IMR-90 (cell line): Measurements from ENCODE around the gene SLC7A6. TPM values are rescaled to one million over a fixed set of nuclear protein-coding genes. Genes with fewer than 3 reads are reported as not detected.

Source experiments
- ATAC-seq: fragments of 200-7000 bp; cut with Tn5 transposase; 2 replicates; pipeline ENCODE4 v1.9.1; 2020; ENCODE audit warnings: low read depth, mild to moderate bottlenecking, moderate library complexity
- BruUV-seq: library from RNA; stranded (reverse); fragments of 400-500 nt; replicated peaks from 2 replicates; lab custom pipeline; 2021; lab: Mats Ljungman, UMichigan
- CTCF ChIA-PET: fragments of 300-600 bp; formaldehyde crosslinking; extraction: SDS; loops from one replicate; lab custom pipeline; 2021; ENCODE audit warnings: antibody characterized with exemption; lab: Yijun Ruan, JAX
- POLR2A ChIA-PET: fragments of 300-600 bp; sonication (Branson Sonifier 250); formaldehyde crosslinking; loops from one replicate; lab custom pipeline; 2022; ENCODE audit warnings: antibody characterized with exemption; ENCODE audit not compliant: unreplicated experiment; lab: Charles Lee
- DNase-seq: peaks from one replicate; pipeline ENCODE4 v3.0.0; 2013
- H2AFZ ChIP-seq: replicated peaks from 2 replicates; pipeline ENCODE3; 2013; ENCODE audit warnings: low read length, mild to moderate bottlenecking; ENCODE audit not compliant: poor library complexity
- H2AK5ac ChIP-seq: 2 replicates; pipeline ENCODE4 v1.6.1; 2013; ENCODE audit warnings: low read depth, low read length, inconsistent platforms
- H2AK9ac ChIP-seq: replicated peaks from 2 replicates; pipeline ENCODE3; 2013; ENCODE audit warnings: mild to moderate bottlenecking, low read depth, low read length, moderate library complexity; ENCODE audit not compliant: poor library complexity
- H2BK120ac ChIP-seq: 2 replicates; pipeline ENCODE4 v1.6.1; 2013; ENCODE audit warnings: low read depth, low read length, inconsistent platforms
- H2BK15ac ChIP-seq: 3 replicates; pipeline ENCODE4 v1.6.1; 2013; ENCODE audit warnings: low read depth, low read length, inconsistent platforms
- H2BK20ac ChIP-seq: 2 replicates; pipeline ENCODE4 v1.6.1; 2013; ENCODE audit warnings: low read depth, mild to moderate bottlenecking, inconsistent platforms, low read length, moderate library complexity
- H2BK5ac ChIP-seq: 2 replicates; pipeline ENCODE4 v1.6.1; 2013; ENCODE audit warnings: mild to moderate bottlenecking, low read depth, low read length, inconsistent platforms; ENCODE audit not compliant: poor library complexity, severe bottlenecking
- H3K14ac ChIP-seq: replicated peaks from 2 replicates; pipeline ENCODE4 v1.6.1; 2013; ENCODE audit warnings: low read depth, low read length, inconsistent platforms
- H3K18ac ChIP-seq: 2 replicates; pipeline ENCODE4 v1.6.1; 2013; ENCODE audit warnings: low read depth, low read length, control low read depth
- H3K23ac ChIP-seq: 2 replicates; pipeline ENCODE4 v1.6.1; 2013; ENCODE audit warnings: low read depth, low read length, inconsistent platforms
- H3K27ac ChIP-seq: 2 replicates; pipeline ENCODE4 v1.5.1; 2013; ENCODE audit warnings: mild to moderate bottlenecking, control low read depth, low read length; ENCODE audit not compliant: insufficient read depth
- H3K27me3 ChIP-seq: 2 replicates; pipeline ENCODE4 v1.6.1; 2013; ENCODE audit warnings: low read length; ENCODE audit not compliant: control insufficient read depth, insufficient read depth
- H3K36me3 ChIP-seq: 2 replicates; pipeline ENCODE4 v1.6.1; 2013; ENCODE audit warnings: low read length, mixed read lengths; ENCODE audit not compliant: control insufficient read depth, insufficient read depth
- H3K4ac ChIP-seq: 2 replicates; pipeline ENCODE4 v1.6.1; 2013; ENCODE audit warnings: low read depth, low read length, inconsistent platforms
- H3K4me1 ChIP-seq: 2 replicates; pipeline ENCODE4 v1.6.1; 2013; ENCODE audit warnings: low read length, mixed read lengths; ENCODE audit not compliant: control insufficient read depth, insufficient read depth
- H3K4me2 ChIP-seq: 2 replicates; pipeline ENCODE4 v1.6.1; 2013; ENCODE audit warnings: low read depth, mild to moderate bottlenecking, control low read depth, low read length, moderate library complexity
- H3K4me3 ChIP-seq: 2 replicates; pipeline ENCODE4 v1.5.1; 2013; ENCODE audit warnings: low read depth, mild to moderate bottlenecking, control low read depth, low read length, moderate library complexity; ENCODE audit not compliant: insufficient read depth
- H3K56ac ChIP-seq: 2 replicates; pipeline ENCODE4 v1.6.1; 2013; ENCODE audit warnings: low read length, inconsistent platforms; ENCODE audit not compliant: insufficient read depth; ENCODE audit errors: extremely low read depth
- H3K79me1 ChIP-seq, 2 experiments: 2 replicates each; pipeline ENCODE4 v1.6.1; 2013; ENCODE audit warnings: low read length in 2 of 2, inconsistent platforms in 1 of 2, low read depth in 1 of 2
- H3K9ac ChIP-seq: 2 replicates; pipeline ENCODE4 v1.6.1; 2013; ENCODE audit warnings: low read depth, low read length, control low read depth
- H3K9me1 ChIP-seq: 2 replicates; pipeline ENCODE4 v1.6.1; 2013; ENCODE audit warnings: low read length, inconsistent platforms; ENCODE audit not compliant: insufficient read depth
- H3K9me3 ChIP-seq: 2 replicates; pipeline ENCODE4 v1.6.1; 2013; ENCODE audit warnings: low read length; ENCODE audit not compliant: control insufficient read depth, insufficient read depth
- H4K20me1 ChIP-seq: 2 replicates; pipeline ENCODE4 v1.6.1; 2013; ENCODE audit warnings: low read length, inconsistent platforms; ENCODE audit not compliant: insufficient read depth
- H4K5ac ChIP-seq: 2 replicates; pipeline ENCODE4 v1.6.1; 2013; ENCODE audit warnings: mild to moderate bottlenecking, low read depth, low read length, control low read depth
- H4K8ac ChIP-seq, 2 experiments: 2 replicates each; pipeline ENCODE4 v1.6.1; 2013; ENCODE audit warnings: low read depth in 2 of 2, low read length in 2 of 2, control low read depth in 1 of 2, inconsistent platforms in 1 of 2
- H4K91ac ChIP-seq: 2 replicates; pipeline ENCODE4 v1.6.1; 2013; ENCODE audit warnings: low read depth, low read length, inconsistent platforms; ENCODE audit not compliant: insufficient read depth
- CHD1 ChIP-seq: IDR thresholded peaks from 2 replicates; pipeline ENCODE4 v1.6.1; 2012; ENCODE audit warnings: low read depth, low read length, improper control_type of control experiment
- CTCF ChIP-seq: conservative IDR thresholded peaks from 2 replicates; pipeline ENCODE4 v1.5.1; 2012; ENCODE audit warnings: mild to moderate bottlenecking, low read depth, low read length, improper control_type of control experiment
- FOS ChIP-seq: fragments of 150-350 bp; IDR thresholded peaks from 2 replicates; pipeline ENCODE4 v1.6.1; 2016; ENCODE audit warnings: low read depth, low read length
- MAFK ChIP-seq: IDR thresholded peaks from 2 replicates; pipeline ENCODE4 v1.6.1; 2012; ENCODE audit warnings: low read depth, low read length, improper control_type of control experiment
- SMC3 ChIP-seq: fragments of 150-350 bp; IDR thresholded peaks from 2 replicates; pipeline ENCODE4 v1.6.1; 2016; ENCODE audit warnings: low read depth, mild to moderate bottlenecking, antibody characterized with exemption, low read length, moderate library complexity
- WGBS, 2 experiments: methylation state at CpG; one replicate each; pipeline versions ENCODE4 v1.1.5 to v1.1.7; 2013; ENCODE audit warnings: missing lambda C conversion rate in 2 of 2; ENCODE audit not compliant: insufficient read length in 1 of 2; ENCODE audit errors: extremely low coverage in 2 of 2; 5-methylcytosine and 5-hydroxymethylcytosine counted together
- dilution Hi-C: fragments of 300-500 bp; cut with HindIII; formaldehyde crosslinking; loops from one replicate; pipeline ENCODE4 v1.14.3; 2018; ENCODE audit warnings: low sequenced_read_pairs; ENCODE audit not compliant: unreplicated experiment
- in situ Hi-C: fragments of 300-500 bp; cut with MboI; formaldehyde crosslinking; loops from 3 replicates; pipeline ENCODE4 v1.14.3; 2019; ENCODE audit warnings: low sequenced_read_pairs, inconsistent platforms, mixed read lengths
- intact Hi-C: fragments of 100-400 bp; cut with micrococcal nuclease; formaldehyde crosslinking; loops from 2 replicates; pipeline ENCODE4 v1.10.0; 2022
- polyA plus RNA-seq, 3 experiments: library from polyadenylated mRNA; depleted of rRNA; stranded (reverse); fragments of >200 nt; gene quantifications; 2 replicates each; pipeline ENCODE4 v1.2.3, GENCODE V29; 2012; ENCODE audit warnings: low replicate concordance in 1 of 3
- total RNA-seq: library from RNA; depleted of rRNA; stranded (reverse); fragments of >200 nt; gene quantifications from 2 replicates; pipeline ENCODE4 v1.2.3, GENCODE V29; 2012

The SLC7A6 gene
- total and polyA plus RNA-seq, 2 of the 4 experiments (the other 2 are of a cell fraction), result 29.4 to 36.1 TPM

GRCh38 chr16:68215302-68215701 lies 49.0 kb upstream of the SLC7A6 start:
- Histone ChIP-seq H3K27ac (no peak overlapping the region), H2AFZ (no peak overlapping the region), H3K36me3 (peaks cover 2% of the 10 kb centered on the region; the same call in 1 of the 2 replicates), H2BK5ac (no peak overlapping the region), H3K14ac (no peak overlapping the region), H3K4me1 (no peaks in the 10 kb centered on the region), H4K91ac (no peak overlapping the region), H4K20me1 (no peaks in the 10 kb centered on the region), H3K4me2 (no peak overlapping the region), H4K5ac (no peak overlapping the region), H3K4ac (no peak overlapping the region), H2AK5ac (no peak overlapping the region), H3K4me3 (no peak overlapping the region), H3K56ac (no peak overlapping the region), H3K9me1 (peaks cover 5% of the 10 kb centered on the region), H2BK15ac (no peak overlapping the region), H3K9ac (no peak overlapping the region), H3K18ac (no peak overlapping the region), H2BK120ac (no peak overlapping the region), H3K9me3 (no peaks in the 10 kb centered on the region), H3K23ac (no peak overlapping the region), H3K79me1 (peaks cover 3% of the 10 kb centered on the region in 2 experiments; a peak in 2 of 4 replicates), H2AK9ac (no peak overlapping the region), H4K8ac (no peak overlapping the region), H3K27me3 (no peaks in the 10 kb centered on the region), H2BK20ac (no peak overlapping the region)
- no peak for DNase-seq
- dilution Hi-C loops, result no loop called here
- POLR2A ChIA-PET, result no interaction called here
- CTCF ChIA-PET, result no interaction called here
- BruUV-seq, result no TSS peak
- TF ChIP-seq SMC3 (no peak), CTCF (no peak), FOS (no peak), MAFK (no peak), CHD1 (no peak)
- 100% methylated on average over 1 of the region's 1 CpG; no CpG with 5 or more reads in 1 of the 2 experiments for WGBS, 2 experiments
- in situ Hi-C loops, result no loop called here
- ATAC-seq, result no peak
- intact Hi-C loops, result no loop called here
